Gastroesophageal sphincter (tissue), 4 donors: ENCODE results near the gene ATF7IP. TPM values are rescaled to one million over a fixed set of nuclear protein-coding genes. Genes with fewer than 3 reads are reported as not detected.

ENCODE experiments used
- ATAC-seq: fragments of 150-250 bp; one replicate; pipeline ENCODE4 v1.9.1; 2016; ENCODE audit warnings: mild to moderate bottlenecking, moderate library complexity
- H3K27ac ChIP-seq, 4 donors: fragments of 200-600 bp; sonication (generic) in 3 of 4; 1 replicate in 3 of 4; 2 replicates in 1 of 4; pipeline ENCODE4 v1.5.1; 2016 to 2019
- H3K27me3 ChIP-seq: fragments of 200-600 bp; sonication (generic); one replicate; pipeline ENCODE4 v1.5.1; 2019
- H3K36me3 ChIP-seq, 2 donors: fragments of 200-600 bp; sonication (generic); one replicate each; pipeline ENCODE4 v1.5.1; 2019; ENCODE audit warnings: control low read depth in 1 of 2
- H3K4me1 ChIP-seq, 3 donors: fragments of 200-600 bp; sonication (generic); 1 replicate in 2 of 3; 2 replicates in 1 of 3; pipeline ENCODE4 v1.5.1; 2016 to 2019; ENCODE audit warnings: control low read depth in 2 of 3
- H3K4me3 ChIP-seq, 2 donors: fragments of 200-600 bp; sonication (generic); one replicate each; pipeline ENCODE4 v1.5.1; 2019; ENCODE audit warnings: mild to moderate bottlenecking in 1 of 2, moderate library complexity in 1 of 2
- H3K9me3 ChIP-seq, 3 donors: fragments of 200-600 bp; sonication (generic); one replicate each; pipeline ENCODE4 v1.5.1; 2017 to 2019; ENCODE audit warnings: control low read depth in 2 of 3
- EP300 ChIP-seq: sonication (generic); formaldehyde crosslinking; IDR thresholded peaks from one replicate; pipeline ENCODE4 v1.6.1; 2017; ENCODE audit warnings: antibody characterized with exemption, mild to moderate bottlenecking
- POLR2A ChIP-seq, 2 donors: fragments of 450-650 bp; IDR thresholded peaks; one replicate each; pipeline ENCODE4 v1.6.1; 2017; ENCODE audit warnings: antibody characterized with exemption in 2 of 2, mild to moderate bottlenecking in 2 of 2, moderate library complexity in 1 of 2
- POLR2AphosphoS5 ChIP-seq: sonication (generic); formaldehyde crosslinking; IDR thresholded peaks from one replicate; pipeline ENCODE4 v1.6.1; 2017; ENCODE audit warnings: antibody characterized with exemption
- WGBS, 2 donors: methylation state at CpG; one replicate each; pipeline ENCODE4 v1.1.5; 2018; ENCODE audit warnings: low coverage in 1 of 2; 5-methylcytosine and 5-hydroxymethylcytosine counted together
- total RNA-seq, 4 donors: library from RNA; depleted of rRNA; stranded (reverse); fragments of >200 nt; gene quantifications; one replicate each; pipeline ENCODE4 v1.1.0, GENCODE V29; 2016
- TF ChIP-seq, protein P1 (sequence below), 4 experiments: fragments of 200-600 bp in 2 of 4; fragments of 450-650 bp in 2 of 4; sonication (generic) in 1 of 4; IDR thresholded peaks; one replicate each; pipeline ENCODE4 v1.5.1; 2017 to 2019; ENCODE audit warnings: antibody characterized with exemption in 4 of 4, mild to moderate bottlenecking in 2 of 4, moderate library complexity in 2 of 4

The ATF7IP gene
- total RNA-seq, 4 donors from 2014 or later: 32.0 to 71.8 (median 32.7) TPM

- Histone ChIP-seq H3K4me1 (peaks cover 0 to 4% (median 0%) of the 10 kb centered on the region in 3 donors), H3K9me3 (no peaks in the 10 kb centered on the region), H3K27ac (no peak overlapping the region), H3K36me3 (peaks cover 0 to 71% of the 10 kb centered on the region in 2 donors), H3K4me3 (no peak overlapping the region), H3K27me3 (no peaks in the 10 kb centered on the region)
- 90 to 92% methylated on average over 5 of the region's 5 CpGs for WGBS, 2 donors
- TF ChIP-seq POLR2A (IDR thresholded peaks at IDR 0.05) (no peak), POLR2AphosphoS5 (no peak), EP300 (no peak)
- TF ChIP-seq, protein P1, sequence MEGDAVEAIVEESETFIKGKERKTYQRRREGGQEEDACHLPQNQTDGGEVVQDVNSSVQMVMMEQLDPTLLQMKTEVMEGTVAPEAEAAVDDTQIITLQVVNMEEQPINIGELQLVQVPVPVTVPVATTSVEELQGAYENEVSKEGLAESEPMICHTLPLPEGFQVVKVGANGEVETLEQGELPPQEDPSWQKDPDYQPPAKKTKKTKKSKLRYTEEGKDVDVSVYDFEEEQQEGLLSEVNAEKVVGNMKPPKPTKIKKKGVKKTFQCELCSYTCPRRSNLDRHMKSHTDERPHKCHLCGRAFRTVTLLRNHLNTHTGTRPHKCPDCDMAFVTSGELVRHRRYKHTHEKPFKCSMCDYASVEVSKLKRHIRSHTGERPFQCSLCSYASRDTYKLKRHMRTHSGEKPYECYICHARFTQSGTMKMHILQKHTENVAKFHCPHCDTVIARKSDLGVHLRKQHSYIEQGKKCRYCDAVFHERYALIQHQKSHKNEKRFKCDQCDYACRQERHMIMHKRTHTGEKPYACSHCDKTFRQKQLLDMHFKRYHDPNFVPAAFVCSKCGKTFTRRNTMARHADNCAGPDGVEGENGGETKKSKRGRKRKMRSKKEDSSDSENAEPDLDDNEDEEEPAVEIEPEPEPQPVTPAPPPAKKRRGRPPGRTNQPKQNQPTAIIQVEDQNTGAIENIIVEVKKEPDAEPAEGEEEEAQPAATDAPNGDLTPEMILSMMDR (IDR thresholded peaks at IDR 0.05): no peak
- no peak for ATAC-seq
Observed at GRCh38 chr12:14460212-14460841, 94.8 kb downstream of the ATF7IP start.

- H3K4me3 ChIP-seq: no peak overlapping the region
- WGBS, 2 donors: 92 to 100% methylated on average over 1 of the region's 1 CpG
- ATAC-seq: no peak
- H3K9me3 ChIP-seq: peaks cover 2 to 50% (median 6%) of the 10 kb centered on the region in 3 donors
- H3K4me1 ChIP-seq: no peaks in the 10 kb centered on the region
- peaks cover 8 to 77% of the 10 kb centered on the region in 2 donors for H3K36me3 ChIP-seq
- TF ChIP-seq, protein P1 (IDR thresholded peaks at IDR 0.05): no peak
- TF ChIP-seq POLR2AphosphoS5: no peak
- TF ChIP-seq EP300: no peak
- TF ChIP-seq POLR2A (IDR thresholded peaks at IDR 0.05): no peak
- H3K27ac ChIP-seq: no peak overlapping the region
- H3K27me3 ChIP-seq: no peaks in the 10 kb centered on the region
Observed at GRCh38 chr12:14471497-14471896, 106.0 kb downstream of the ATF7IP start.

DNA sequence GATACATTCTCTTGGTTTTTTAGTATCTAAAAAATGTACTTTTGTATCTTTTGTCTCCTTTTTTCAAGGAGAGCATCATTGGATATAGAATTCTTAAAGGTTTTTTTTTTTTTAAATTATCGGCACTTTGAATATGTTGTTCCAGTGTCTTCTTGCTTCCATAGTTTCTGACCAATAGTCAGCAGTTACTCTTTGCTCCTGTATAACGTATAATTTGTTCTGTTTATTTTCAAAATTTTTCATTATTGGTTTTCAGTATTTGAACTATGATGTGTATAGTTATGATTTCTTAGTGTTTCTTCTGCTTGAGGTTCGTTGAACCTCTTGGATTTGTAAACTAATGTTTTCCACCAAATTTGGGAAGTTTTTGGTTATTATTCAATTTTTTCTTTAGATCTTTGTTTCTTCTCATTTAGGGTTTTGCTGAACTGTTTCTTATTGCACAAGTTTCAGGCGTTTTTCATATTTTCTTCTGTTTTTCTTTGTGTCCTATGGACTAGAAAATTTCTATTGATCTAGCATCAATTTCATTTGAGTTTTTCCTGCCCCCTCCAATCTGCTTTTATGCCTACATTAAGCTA lies 108.3 kb downstream of the ATF7IP start:
- no peaks in the 10 kb centered on the region for H3K27me3 ChIP-seq
- H3K36me3 ChIP-seq: peaks cover 14 to 86% of the 10 kb centered on the region in 2 donors
- H3K9me3 ChIP-seq: peaks cover 2 to 50% (median 6%) of the 10 kb centered on the region in 3 donors
- no peak for ATAC-seq
- no peak for TF ChIP-seq POLR2A (IDR thresholded peaks at IDR 0.05)
- no peak for TF ChIP-seq POLR2AphosphoS5
- no peak for TF ChIP-seq EP300
- TF ChIP-seq, protein P1 (IDR thresholded peaks at IDR 0.05): no peak
- H3K4me1 ChIP-seq: no peaks in the 10 kb centered on the region
- 84 to 87% methylated on average over 4 of the region's 4 CpGs for WGBS, 2 donors
- H3K4me3 ChIP-seq: no peak overlapping the region
- no peak overlapping the region for H3K27ac ChIP-seq

DNA sequence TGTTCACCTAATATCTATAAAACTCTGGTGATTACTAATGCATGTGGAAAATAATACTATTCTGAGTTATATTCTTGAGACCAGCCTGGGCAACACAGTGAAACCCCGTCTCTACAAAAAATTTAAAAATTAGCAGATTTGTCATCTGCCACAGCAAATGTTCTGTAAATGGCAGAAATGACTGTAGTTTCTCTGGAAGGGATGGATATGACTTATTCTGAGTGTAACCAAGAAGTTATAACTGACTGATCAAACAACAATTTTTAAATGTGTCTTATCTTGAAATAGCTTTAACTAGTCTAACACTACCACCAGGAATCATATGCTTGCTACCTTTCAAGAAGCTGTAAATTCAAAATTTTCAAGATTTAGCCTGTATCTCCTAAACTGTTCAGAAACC lies 113.5 kb downstream of the ATF7IP start:
- Histone ChIP-seq H3K27ac (no peak overlapping the region), H3K4me1 (no peaks in the 10 kb centered on the region), H3K27me3 (no peaks in the 10 kb centered on the region), H3K4me3 (no peak overlapping the region), H3K36me3 (peaks cover 22 to 96% of the 10 kb centered on the region in 2 donors), H3K9me3 (peaks cover 0 to 22% (median 6%) of the 10 kb centered on the region in 3 donors)
- WGBS, 2 donors: 92 to 100% methylated on average over 1 of the region's 1 CpG
- no peak for TF ChIP-seq EP300
- no peak for TF ChIP-seq POLR2AphosphoS5
- TF ChIP-seq, protein P1 (IDR thresholded peaks at IDR 0.05): no peak
- no peak for ATAC-seq

DNA sequence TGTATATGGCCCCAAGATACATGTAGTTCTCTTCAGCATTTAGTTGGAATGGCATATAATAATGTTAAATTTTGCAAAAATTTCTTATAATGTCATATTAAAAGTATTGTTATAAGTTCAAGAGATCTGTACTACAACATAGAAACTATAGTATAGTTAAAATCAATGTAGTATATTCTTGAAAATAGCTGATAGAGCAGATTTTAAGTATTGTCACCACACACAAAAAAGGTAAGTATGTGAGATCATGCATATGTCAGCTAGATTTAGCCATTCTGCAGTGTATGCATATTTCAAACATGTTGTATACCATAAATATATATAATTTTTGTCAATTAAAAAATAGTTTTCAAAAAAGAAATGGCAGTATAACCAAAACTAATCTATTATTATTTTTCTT lies 115.7 kb downstream of the ATF7IP start:
- no peak for ATAC-seq
- H3K9me3 ChIP-seq: peaks cover 0 to under 1% (median 0%) of the 10 kb centered on the region in 3 donors
- H3K4me1 ChIP-seq: no peaks in the 10 kb centered on the region
- H3K36me3 ChIP-seq: peaks cover 20 to 96% of the 10 kb centered on the region in 2 donors
- H3K27me3 ChIP-seq: no peaks in the 10 kb centered on the region
- H3K27ac ChIP-seq: no peak overlapping the region
- TF ChIP-seq POLR2A (IDR thresholded peaks at IDR 0.05): no peak
- TF ChIP-seq, protein P1 (IDR thresholded peaks at IDR 0.05): no peak
- no peak for TF ChIP-seq EP300
- TF ChIP-seq POLR2AphosphoS5: no peak
- no peak overlapping the region for H3K4me3 ChIP-seq
